Activated CD4-positive, alpha-beta T cell treated with anti-CD3 and anti-CD28 coated beads, Interleukin-2, amount 50 U/mL, for 16 hours (primary cell): Measurements from ENCODE around the gene PLXNB2.
"Not testable (repeated sequence)": the region's sequence is repeated elsewhere in the genome, so short reads cannot be mapped to it uniquely, and the experiment has no call there.

Source experiments
- DNase-seq: peaks from one replicate; pipeline ENCODE4 v3.0.0-alpha.2; 2020

PLXNB2 gene

GRCh38 chr22:50326225-50326955, 18.9 kb upstream of the PLXNB2 start:
- no peak for DNase-seq

DNA sequence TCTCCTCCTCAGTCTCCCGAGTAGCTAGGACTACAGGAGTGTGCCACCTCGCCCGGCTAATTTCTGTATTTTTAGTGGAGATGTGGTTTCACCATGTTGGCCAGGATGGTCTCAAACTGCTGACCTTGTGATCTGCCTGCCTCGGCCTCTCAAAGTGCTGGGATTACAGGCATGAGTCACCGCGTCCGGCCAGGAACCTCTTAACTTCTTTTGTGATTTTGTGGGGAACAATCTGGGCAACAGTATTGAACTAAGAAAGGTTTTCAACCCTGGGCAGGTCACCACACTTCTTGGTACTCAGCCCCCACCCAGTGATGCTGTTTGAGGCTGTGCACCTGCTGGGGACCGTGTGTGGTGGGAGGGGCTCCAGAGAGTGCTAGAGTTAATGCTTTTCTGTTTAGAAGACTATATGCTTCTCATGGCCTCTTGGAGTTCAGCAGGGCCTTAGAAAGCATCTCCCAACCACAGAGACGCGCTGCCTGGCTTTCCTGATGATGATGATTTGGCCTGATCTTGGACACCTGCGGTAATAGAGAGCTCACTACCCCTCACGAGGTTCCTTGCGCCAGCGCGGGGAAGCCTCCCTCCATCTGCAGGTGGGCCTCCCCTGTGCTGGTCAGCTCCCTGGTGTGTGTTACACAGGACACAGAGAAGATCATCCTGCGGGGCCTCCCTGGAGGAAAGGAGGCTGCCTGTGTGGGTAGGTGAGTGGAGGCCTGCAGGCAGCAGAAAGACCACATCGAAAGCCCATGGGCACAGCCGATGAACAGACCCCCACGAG, 18.2 kb upstream of the PLXNB2 start:
- DNase-seq, result no peak

GRCh38 chr22:50323900-50324299, 16.5 kb upstream of the PLXNB2 start:
- no peak for DNase-seq

DNA sequence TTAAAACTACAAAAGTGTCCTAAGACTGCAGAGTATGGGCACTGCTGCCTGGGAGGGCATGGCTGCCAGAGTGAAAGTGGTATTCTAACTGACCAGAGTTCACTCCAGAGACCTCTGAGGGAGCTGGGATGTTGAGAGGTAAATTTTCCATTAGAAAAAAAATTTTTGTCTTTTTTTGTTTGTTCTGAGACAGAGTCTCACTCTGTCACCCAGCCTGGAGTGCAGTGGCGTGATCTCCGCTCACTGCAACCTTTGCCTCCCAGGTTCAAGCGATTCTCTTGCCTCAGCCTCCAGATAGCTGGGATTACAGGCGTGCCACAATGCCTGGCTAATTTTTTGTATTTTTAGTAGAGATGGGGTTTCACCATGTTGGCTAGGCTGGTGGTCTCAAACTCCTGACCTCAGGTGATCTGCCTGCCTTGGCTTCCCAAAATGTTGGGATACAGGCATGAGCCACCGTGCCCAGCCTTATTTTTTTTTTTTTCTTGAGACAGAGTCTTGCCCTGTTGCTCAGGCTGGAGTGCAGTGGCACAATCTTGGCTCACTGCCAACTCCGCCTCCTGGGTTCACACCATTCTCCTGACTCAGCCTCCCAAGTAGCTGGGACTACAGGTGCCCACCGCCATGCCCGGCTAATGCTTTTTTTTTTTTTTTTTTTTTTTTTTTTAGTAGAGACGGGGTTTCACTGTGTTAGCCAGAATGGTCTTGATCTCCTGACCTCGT, 15.1 kb upstream of the PLXNB2 start:
- DNase-seq, result not testable (repeated sequence)

- no peak for DNase-seq
Measured at GRCh38 chr22:50320671-50321325, 13.4 kb upstream of the PLXNB2 start.

DNA sequence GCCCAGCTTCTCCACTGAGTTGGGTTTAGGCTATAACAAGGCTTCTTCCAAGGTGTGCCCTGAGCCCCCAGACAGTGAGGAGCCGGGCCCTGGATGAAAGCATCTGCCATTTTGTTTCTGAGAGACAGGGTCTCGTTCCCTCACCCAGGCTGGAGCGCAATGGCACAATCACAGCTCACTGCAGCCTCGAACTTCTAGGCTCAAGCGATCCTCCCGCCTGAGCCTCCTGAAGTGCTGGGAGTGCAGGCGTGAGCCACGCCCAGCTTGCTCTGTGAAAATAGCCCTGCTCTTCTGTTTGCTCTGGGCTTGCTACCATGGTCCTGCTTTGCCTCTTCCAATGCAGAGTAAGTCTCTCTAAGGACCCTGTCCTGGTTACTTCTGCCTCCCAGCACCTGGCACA, 12.7 kb upstream of the PLXNB2 start:
- DNase-seq, result no peak

DNA sequence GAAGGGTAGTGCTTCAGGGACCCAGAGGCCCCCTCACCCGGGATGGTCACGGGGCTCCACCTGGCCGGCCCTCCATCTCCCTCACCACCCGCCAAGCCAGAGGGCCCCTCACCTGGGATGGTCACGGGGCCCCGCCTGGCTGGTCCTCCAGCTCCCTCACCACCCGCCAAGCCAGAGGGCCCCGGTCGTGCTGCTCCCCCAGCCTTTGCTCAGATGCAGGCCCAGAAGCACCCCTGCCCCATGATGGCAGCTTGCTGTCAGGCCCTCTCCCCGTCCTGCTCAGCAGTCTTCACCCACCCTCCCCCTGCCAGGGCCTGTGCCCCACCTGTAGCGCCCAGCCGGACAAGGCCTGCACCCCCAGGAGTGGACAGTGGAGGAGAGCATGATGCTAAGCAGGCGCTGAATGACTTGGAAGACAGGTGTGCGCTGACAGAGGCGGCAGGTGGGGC, 12.1 kb upstream of the PLXNB2 start:
- no peak for DNase-seq

GRCh38 chr22:50318698-50319411, 11.4 kb upstream of the PLXNB2 start:
- no peak for DNase-seq

DNA sequence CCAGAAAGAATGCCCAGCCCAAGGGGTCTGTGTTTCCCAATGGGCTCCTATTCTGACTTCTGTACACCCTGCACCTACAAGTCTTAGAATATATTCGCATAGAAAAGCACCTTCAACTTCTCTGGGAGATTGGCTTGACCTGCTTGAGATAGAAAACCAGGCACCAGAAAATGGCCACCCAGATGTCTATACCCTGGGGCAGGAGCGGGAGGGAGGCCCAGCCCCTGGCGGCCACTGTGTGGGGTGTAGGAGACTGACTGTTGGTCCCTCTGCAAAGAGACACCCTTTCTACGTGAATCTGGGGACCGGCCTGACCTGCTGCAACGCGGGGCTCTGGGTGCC, 10.9 kb upstream of the PLXNB2 start:
- no peak for DNase-seq

GRCh38 chr22:50317674-50318073, 10.2 kb upstream of the PLXNB2 start:
- DNase-seq, result no peak

- no peak for DNase-seq
Measured at GRCh38 chr22:50317178-50317577, 9.7 kb upstream of the PLXNB2 start.

- no peak for DNase-seq
Measured at GRCh38 chr22:50316114-50317065, 8.9 kb upstream of the PLXNB2 start.

- DNase-seq, result no peak
Measured at GRCh38 chr22:50315289-50316113, 8.1 kb upstream of the PLXNB2 start.

GRCh38 chr22:50314455-50315288, 7.2 kb upstream of the PLXNB2 start:
- peak; percentile 82 for DNase-seq

GRCh38 chr22:50314081-50314454, 6.6 kb upstream of the PLXNB2 start:
- DNase-seq, result no peak

DNA sequence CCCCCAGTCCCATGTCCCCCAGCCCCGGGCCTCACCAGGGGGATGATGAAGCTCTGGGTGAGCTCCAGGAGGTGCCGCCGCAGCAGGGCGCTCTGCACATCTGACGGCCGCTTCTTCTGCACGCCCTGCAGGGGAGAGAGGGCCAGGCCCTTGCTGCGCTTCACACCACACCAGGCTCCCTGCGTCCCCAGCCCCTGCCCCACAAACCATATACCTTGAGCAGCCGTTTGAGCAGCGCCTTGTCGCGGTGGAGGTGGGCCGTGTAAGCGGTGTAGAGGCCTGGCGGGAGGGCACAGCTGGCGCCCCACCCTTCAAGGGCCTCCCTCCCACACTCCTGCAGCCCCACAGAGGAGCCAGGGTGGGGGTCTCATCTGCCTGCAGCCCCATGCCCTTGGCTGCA, 6.2 kb upstream of the PLXNB2 start:
- DNase-seq, result no peak

DNA sequence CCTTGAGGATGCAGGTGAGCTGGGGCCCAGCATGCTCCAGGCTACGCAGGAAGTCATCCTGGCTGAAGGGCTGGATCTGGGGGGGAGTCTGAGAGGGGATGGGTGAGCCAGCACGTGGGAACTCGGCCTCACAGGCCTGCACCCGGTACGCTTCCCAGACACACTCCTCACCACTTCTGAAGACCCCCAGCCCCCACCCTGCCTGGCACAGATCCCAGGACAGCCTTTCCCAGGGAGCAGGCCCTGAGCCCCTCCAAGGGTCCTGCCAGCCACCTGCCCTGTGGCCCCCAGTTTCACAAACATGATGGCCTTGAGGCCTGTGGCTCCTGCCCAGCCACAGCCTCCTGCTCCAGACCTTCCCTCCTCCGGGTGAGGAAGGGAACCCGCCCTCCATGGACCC, 5.6 kb upstream of the PLXNB2 start:
- DNase-seq, result no peak

- no peak for DNase-seq
Measured at GRCh38 chr22:50312371-50312770, 4.9 kb upstream of the PLXNB2 start.

GRCh38 chr22:50311606-50312351, 4.3 kb upstream of the PLXNB2 start:
- DNase-seq, result no peak
